HG03442 (cell line): ENCODE measurements around the gene CYP3A7.
"Not testable (repeated sequence)": the region's sequence is repeated elsewhere in the genome, so short reads cannot be mapped to it uniquely, and the experiment has no call there.

Experiments
- ATAC-seq: cut with Tn5 transposase; IDR thresholded peaks from one replicate; pipeline ENCODE4 v1.9.1; 2021; ENCODE audit warnings: mild to moderate bottlenecking, moderate library complexity; ENCODE audit not compliant: unreplicated experiment

Gene CYP3A7

DNA sequence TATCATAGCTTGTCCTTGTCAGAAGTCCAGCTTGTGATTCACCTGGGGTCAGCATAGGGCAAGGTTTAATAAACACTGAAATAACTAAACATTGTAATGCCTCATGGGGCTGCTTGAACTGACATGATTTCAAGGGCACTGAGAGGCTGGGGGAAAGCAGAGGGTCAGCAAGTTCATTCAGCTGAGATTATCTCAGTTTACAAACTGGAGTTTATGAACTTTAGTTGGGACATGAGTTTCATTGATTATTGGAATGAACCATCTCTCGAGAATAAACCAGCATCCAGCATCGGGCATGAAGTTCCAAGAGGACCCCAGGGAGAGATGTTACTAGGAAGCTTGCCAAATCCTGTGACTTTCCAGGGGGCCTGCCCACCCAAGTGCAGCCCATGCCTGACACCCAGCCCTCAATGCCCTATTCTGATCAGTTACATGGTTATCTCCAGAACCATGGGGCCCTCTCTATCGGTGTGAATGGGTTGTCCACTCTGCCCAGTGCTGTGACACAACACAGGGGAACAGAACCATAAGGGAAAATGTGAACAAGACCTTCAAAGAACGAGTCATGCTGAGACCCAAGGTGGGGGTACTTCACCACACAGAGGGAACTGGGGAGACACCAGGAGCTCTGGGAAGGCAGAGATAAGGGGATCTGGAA lies 7.9 kb upstream of the CYP3A7 start:
- ATAC-seq = no peak

GRCh38 chr7:99741441-99741795 lies 6.4 kb upstream of the CYP3A7 start:
- ATAC-seq = no peak

GRCh38 chr7:99740573-99741440 lies 5.8 kb upstream of the CYP3A7 start:
- no peak for ATAC-seq

GRCh38 chr7:99739699-99740572 lies 4.9 kb upstream of the CYP3A7 start:
- no peak for ATAC-seq

- ATAC-seq = no peak
Measured at GRCh38 chr7:99737726-99738125, 2.7 kb upstream of the CYP3A7 start.

DNA sequence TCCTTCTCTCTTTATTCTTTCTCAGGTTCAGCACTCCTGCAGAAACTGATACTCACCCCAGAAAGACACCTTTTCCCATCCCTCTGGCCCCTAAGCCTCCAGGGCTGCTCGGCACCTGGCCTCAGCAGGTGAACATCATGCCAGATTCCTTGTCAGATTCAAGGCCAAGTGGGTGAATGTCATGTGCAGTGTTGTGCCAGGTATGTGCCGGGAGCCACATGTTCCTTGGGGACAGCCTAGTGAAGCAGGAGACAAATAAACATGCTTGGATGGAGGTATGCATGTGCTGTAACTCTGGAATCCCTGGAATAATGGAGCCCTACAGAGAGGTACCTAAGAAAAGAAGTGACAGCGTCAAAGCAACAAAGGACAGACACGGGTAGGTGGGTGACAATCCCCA lies 1.7 kb upstream of the CYP3A7 start:
- ATAC-seq = not testable (repeated sequence)

DNA sequence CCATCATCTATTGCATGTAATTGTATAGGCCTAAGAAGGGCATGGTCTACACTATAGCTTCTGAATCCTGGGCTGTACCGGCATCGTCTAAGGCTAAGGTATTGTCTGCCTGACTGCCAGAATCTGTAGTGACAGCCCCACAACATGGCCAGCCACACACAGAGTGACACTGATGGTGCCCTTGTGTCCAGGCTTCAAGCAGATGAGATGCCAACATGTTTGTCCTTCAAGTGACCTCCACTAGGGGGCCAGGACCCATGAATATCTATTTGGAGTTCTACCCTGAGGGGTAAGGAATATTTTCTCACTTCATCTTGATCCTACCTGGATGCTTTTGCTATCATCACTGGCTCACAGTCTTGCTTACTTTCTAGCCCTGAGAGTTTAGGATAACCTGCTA lies 1.5 kb downstream of the CYP3A7 start:
- no peak for ATAC-seq

DNA sequence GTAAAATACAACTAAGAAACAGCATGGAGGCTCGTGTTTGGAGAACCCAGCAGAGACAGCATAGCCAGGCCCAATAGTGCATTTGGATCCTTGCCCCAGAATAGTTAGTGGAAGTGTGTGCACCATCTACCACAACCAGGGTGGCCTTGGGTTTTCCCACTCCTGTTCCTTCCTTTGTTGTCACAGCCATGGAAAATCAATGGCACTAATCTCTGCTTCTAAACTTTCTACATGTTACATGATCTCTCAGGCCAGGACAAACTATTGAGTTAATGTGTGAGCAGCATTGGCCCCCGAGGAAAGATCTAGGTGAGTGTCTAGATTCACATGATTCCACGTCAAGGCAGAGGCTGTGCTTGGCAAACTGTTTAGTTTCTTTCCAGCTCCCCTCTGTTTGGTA lies 2.0 kb downstream of the CYP3A7 start:
- no peak for ATAC-seq

DNA sequence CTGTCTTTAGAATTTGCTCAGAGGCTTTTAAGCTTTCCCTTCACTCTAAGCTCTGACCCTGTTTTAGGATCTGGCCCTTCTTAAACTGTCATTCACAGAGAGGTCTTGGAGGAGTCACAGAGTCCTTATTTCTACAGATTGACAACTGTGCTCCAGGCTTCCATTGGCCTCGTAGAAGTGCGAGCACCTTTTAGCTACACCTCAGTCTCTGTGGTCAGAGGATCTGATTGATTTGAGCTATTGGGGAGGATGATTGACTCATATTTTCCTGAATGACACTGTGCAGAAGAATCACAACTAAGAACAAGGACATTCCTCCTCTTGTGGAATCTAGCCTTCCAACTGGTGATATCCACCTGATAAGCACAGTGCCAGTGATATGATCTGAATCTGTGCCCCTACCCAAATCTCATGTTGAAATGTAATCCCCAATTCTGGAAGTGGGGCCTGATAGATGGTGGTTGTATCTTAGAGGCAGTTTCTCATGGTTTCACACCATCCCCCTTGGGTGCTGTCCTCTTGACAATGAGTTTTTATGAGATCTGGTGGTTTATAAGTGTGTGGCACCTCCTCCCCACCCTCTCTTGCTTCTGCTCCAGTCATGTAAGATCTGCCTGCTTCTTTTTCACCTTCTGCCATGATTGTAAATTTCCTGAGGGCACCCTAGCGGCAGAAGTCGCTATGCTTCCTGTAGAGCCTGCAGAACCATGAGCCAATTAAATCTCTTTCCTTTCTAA lies 3.2 kb downstream of the CYP3A7 start:
- ATAC-seq = no peak

GRCh38 chr7:99730992-99731391 lies 4.0 kb downstream of the CYP3A7 start:
- no peak for ATAC-seq

- no peak for ATAC-seq
Measured at GRCh38 chr7:99730238-99730810, 4.7 kb downstream of the CYP3A7 start.

- no peak for ATAC-seq
Measured at GRCh38 chr7:99729486-99730237, 5.3 kb downstream of the CYP3A7 start.

DNA sequence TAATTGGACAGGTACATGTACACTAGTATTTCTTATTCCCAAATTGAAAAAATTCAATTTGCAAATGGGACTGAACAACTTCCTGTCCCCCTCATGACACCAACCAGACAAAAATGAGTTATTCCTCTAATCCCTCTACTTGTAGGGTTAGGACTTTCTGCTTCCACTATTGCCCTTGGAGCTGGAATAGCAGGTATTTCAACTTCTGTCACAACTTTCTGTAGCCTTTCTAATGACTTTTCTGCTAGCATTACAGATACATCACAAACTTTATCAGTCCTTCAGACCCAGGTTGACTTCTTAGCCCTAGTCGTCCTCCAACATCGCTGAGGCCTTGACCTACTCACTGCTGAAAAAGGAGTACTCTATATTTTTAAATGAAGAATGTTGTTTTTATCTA lies 6.4 kb downstream of the CYP3A7 start:
- ATAC-seq = no peak

DNA sequence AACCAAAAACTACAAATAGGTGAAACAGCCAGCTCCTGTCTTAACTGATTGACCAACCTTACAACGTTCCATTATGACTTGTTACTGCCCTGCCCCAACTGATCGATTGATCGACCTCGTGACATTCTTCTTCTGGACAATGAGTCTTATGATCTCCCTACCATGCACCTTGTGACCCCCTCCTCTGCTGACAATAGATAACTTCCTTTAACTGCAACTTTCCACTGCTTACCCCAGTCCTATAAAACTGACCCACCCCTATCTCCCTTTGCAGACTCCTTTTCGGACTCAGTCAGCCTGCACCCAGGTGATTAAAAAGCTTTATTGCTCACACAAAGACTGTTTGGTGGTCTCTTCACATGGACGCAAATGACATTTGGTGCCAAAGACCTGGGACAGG lies 11.8 kb downstream of the CYP3A7 start:
- ATAC-seq = not testable (repeated sequence)

DNA sequence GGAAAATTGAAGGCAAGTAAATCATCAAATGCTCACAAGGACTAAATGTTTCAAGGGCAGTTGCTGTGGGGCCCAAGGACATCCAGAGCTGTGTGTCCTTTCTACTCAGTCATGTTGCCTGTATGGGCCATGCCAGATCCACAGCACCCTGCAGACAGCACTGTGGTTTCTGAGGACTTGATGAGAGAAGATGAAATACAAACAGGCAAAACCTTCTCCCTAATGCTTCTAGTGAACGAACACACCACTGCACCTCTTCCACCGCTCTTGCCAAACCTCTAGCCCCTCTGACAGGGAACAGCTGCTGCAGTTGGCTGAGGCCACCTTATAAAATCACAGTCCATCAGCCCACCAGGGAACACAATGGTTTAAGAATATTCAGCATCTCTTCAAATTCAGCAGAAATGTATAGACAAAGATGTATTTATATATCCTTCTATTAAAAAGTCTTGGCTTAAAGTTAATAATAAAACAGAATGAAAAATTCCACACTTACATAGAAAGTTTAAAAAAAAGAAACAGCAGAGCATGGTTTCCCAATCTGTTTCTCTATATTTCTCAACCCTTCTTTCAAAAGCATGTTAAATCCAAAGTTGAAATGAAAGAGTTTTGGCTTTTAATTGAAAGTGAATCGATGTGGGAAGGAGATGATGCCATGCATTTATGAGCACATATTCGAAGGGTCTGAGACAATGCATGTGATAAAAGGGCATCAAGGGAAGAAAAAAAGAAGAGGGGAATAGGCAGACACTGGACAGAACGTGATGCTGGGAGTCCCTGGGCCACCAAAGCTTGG lies 14.0 kb downstream of the CYP3A7 start:
- ATAC-seq = no peak

GRCh38 chr7:99719996-99720769 lies 14.8 kb downstream of the CYP3A7 start:
- no peak for ATAC-seq

GRCh38 chr7:99713995-99714570 lies 20.9 kb downstream of the CYP3A7 start:
- no peak for ATAC-seq
